Stomach (tissue), 4 donors: Measurements from ENCODE around the gene ADGRA1.

Experiments used
- EP300 ChIP-seq: sonication (generic); formaldehyde crosslinking; IDR thresholded peaks from one replicate; pipeline ENCODE4 v1.6.1; 2017; ENCODE audit warnings: antibody characterized with exemption
- POLR2A ChIP-seq, 4 donors: fragments of 450-650 bp; IDR thresholded peaks; one replicate each; pipeline ENCODE4 v1.6.1; 2016; ENCODE audit warnings: antibody characterized with exemption in 4 of 4, control low read depth in 2 of 4, mild to moderate bottlenecking in 1 of 4, moderate library complexity in 1 of 4
- POLR2AphosphoS5 ChIP-seq, 3 donors: sonication (generic); formaldehyde crosslinking; IDR thresholded peaks; one replicate each; pipeline ENCODE4 v1.6.1; 2016; ENCODE audit warnings: antibody characterized with exemption in 3 of 3
- TF ChIP-seq, protein P1 (sequence below), 7 experiments: fragments of 450-650 bp in 4 of 7; fragments of 200-600 bp in 3 of 7; sonication (generic) in 3 of 7; IDR thresholded peaks; one replicate each; pipeline ENCODE4 v1.5.1; 2016 to 2019; ENCODE audit warnings: antibody characterized with exemption in 7 of 7, control low read depth in 2 of 7, mild to moderate bottlenecking in 1 of 7

DNA sequence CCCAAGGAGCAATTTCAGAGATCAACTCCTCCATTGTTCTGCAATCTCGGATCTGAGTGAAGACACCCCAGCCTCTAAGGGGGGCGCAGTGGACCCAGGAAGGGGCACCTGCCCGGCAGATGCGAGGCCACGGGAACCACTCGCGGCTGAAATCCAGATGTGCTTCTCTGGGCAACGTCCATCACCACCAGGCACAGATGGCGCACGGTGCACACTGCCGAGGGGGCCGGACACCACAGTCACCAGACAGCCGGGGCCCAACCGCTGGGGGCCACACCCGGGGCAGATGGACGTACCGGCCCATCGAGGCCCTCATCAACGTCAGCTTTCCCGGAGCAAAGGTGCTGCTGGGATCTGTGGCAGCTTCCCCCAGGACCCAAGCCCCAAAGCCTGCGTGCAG, 16.9 kb upstream of the ADGRA1 start:
- TF ChIP-seq, protein P1, sequence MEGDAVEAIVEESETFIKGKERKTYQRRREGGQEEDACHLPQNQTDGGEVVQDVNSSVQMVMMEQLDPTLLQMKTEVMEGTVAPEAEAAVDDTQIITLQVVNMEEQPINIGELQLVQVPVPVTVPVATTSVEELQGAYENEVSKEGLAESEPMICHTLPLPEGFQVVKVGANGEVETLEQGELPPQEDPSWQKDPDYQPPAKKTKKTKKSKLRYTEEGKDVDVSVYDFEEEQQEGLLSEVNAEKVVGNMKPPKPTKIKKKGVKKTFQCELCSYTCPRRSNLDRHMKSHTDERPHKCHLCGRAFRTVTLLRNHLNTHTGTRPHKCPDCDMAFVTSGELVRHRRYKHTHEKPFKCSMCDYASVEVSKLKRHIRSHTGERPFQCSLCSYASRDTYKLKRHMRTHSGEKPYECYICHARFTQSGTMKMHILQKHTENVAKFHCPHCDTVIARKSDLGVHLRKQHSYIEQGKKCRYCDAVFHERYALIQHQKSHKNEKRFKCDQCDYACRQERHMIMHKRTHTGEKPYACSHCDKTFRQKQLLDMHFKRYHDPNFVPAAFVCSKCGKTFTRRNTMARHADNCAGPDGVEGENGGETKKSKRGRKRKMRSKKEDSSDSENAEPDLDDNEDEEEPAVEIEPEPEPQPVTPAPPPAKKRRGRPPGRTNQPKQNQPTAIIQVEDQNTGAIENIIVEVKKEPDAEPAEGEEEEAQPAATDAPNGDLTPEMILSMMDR (IDR thresholded peaks at IDR 0.05), result no peak
- TF ChIP-seq EP300 (no peak), POLR2AphosphoS5 (IDR thresholded peaks at IDR 0.05) (no peak), POLR2A (IDR thresholded peaks at IDR 0.05) (no peak)
